ENCODE data around the gene EML6.

EML6 gene

DNA sequence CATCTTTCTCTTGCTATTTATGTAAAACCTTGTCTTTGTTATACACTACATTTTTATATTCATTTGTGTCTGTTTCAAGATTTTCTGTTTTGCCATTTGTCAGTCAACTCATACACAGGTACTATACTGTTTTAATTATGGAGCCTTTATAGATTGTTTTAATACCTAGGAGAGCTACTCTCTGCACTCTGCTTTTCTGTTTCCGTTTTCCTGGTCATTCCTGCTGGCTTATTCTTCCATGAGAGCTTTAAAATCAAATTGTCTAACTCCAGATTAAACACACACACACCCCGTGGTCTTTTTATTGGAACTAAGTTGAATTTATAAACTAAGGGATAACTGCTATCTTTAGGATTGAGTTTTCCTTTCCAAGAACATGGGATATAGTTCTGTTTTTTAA lies 165.6 kb downstream of the EML6 start:
- DNase-seq = no peak

- no peak for DNase-seq
Observed at GRCh38 chr2:54891909-54892308, 168.4 kb downstream of the EML6 start.

DNA sequence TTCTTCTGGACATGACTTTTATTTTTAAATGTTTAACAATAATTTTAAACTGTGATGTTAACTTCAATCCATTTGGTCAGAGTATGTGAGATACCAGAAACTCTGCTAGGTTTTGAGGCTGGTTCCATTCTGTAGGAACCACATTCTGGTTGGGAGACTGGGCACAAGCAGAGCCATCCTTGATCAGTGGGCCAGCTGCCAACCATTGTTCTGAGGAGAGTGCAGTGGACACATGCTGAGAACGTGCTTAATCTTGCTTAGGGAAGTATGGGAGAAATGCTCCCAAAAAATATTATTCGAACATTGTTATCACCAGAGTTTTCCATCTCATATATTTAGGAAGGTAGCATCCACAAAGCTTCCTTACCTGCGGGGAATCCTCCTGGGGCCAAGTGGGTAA lies 171.0 kb downstream of the EML6 start:
- DNase-seq = no peak

GRCh38 chr2:54895730-54896129 lies 172.3 kb downstream of the EML6 start:
- no peak for DNase-seq

GRCh38 chr2:54897420-54898310 lies 174.2 kb downstream of the EML6 start:
- no peak for DNase-seq

DNA sequence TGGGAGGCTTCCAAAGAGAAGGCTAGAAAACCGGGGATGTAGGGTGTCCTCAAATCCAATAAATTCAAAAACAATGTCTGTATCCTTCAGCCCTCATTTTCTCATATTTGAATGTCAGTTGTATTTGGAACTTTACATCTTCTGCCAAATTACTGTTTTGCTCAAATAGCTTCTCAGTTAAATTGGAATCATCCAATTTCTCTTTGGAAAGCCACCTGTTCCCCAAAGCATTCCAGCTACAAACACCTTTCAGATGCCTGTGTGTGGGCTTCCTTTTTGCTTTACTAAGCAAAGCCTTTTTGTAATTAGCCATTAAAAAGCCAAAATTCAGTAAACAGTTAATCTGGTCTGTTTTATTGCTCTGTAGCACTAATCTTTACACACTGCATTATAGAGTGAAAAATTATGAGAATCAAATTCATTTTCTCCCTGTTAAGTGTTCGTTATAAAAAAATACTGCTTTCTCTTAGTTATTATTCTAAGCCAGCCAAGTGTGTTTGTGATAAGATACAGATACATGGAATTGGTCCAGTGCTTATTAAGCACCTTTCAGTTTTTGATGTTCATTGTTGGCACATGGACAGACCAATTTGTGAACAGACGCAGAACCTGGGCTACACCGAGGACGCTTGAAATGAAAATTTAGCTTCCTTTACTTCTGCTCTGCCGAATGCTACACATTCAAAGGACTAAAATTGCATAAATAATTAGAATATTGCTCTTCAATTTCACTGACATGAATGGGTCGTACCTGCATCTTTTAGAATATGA lies 175.2 kb downstream of the EML6 start:
- DNase-seq = no peak

DNA sequence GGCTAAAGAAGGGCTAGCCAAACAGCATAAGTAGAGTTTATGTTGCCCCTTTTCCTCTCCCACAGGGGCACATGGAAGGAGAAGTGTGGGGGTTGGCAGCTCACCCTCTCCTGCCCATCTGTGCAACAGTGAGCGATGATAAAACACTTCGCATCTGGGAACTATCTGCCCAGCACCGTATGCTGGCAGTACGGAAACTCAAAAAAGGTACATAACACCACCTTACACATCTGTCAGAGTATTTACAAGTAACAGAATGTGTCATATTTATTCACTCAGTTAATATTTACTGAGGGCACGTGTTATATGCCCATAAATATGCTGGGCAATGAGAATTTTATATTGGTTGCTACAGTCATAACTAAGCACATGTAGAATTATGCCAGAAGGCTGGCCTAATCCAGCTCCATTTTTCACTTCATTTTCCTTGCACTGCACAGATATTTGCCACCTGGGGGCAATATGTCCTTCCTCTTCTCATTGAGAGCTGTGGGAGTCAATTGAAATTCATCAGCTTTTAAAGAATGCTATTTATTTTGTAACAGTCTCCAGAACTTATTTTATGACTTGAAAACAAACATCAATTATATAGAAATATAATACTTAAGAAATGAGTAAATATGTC lies 176.2 kb downstream of the EML6 start:
- DNase-seq = peak; percentile 15

DNA sequence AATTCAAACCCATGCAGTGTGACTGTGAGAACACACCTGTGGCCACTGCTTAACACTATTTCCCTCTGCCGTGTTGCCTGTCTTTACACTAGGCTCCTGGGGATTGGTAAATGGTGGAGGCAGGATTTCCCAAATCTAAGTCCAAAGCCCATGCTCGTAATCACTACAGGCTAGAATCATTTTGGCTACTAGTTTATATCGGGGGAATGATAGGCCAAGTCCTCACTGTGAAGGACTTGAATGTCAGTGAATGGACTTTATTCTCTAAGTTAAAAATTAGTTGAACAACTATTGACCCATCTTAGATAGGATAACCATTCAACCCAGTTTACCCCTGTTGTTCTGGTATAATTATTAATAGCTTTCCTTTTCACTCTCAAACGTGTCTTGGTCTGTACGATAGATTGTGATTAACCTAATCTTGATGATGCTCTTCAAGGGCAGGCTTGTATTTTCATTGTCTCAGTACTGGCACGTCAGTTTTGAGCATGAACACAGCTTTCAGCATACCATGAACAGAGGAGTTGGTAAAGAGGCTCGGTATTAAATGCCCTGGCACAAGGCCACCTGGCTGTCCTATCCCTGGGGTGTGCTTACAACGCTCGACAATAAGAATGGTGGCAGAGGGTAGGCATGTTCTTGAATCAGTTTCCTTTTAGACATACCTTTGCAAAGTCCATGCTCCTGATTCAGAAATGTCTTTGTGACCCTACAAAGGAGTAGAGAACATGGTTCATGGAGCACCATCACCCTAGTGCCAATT lies 177.9 kb downstream of the EML6 start:
- no peak for DNase-seq

DNA sequence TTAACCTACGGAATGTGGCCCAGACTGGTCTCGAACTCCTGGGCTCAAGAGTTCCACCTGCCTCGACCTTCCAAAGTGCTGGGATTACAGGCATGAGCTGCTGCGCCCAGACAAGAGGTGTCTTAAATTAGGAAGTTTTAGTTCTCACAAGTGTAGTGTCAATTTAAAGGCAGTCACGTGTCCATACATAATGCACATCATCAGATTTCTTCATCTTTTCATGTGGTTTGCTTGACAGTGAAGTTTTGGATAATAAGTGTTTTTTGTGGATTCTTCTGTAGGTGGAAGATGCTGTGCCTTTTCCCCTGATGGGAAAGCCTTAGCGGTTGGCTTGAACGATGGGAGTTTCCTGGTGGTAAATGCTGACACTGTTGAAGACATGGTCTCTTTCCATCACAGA lies 179.3 kb downstream of the EML6 start:
- no peak for DNase-seq

- no peak for DNase-seq
Observed at GRCh38 chr2:54903736-54904554, 180.5 kb downstream of the EML6 start.

- no peak for DNase-seq
Observed at GRCh38 chr2:54904836-54905235, 181.4 kb downstream of the EML6 start.

DNA sequence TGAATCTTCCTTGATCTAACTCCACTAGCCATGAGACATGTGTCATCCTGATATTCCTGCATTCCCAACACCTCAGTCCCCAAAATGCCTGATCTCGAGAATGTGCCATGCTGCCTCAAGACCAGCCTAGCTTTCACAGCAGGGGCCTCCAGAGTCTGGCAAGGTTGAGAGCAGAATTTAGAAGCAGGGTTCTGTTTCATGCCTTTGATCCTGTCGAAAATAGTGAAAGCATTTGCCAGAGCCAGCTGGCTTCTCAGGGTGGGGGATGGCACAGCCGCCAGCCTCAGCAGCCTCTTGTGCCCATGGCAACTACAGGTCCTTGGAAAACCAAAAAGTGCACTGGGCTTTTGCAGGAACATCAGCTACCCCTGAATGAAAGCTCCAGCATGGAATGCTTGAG lies 183.3 kb downstream of the EML6 start:
- DNase-seq = no peak

GRCh38 chr2:54907663-54908062 lies 184.2 kb downstream of the EML6 start:
- no peak for DNase-seq

DNA sequence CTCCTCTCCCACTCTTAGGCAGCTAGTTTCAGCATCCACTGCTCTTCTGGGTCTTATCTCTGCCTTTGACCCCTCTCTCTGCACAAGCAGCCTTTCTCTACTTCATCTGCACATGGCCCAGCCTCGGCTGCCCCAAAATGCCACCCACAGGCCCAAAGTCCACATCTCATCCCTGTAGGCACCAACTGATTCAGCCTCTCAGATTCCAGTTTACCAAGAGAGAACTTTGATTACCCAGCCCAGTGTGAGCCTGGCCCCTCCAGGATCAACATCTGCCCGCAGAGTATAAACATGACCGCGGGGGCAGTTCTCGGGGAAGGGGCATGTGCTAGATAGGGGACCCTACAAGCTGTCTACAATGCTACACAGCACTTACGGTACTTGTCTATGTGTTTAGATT lies 185.1 kb downstream of the EML6 start:
- no peak for DNase-seq

DNA sequence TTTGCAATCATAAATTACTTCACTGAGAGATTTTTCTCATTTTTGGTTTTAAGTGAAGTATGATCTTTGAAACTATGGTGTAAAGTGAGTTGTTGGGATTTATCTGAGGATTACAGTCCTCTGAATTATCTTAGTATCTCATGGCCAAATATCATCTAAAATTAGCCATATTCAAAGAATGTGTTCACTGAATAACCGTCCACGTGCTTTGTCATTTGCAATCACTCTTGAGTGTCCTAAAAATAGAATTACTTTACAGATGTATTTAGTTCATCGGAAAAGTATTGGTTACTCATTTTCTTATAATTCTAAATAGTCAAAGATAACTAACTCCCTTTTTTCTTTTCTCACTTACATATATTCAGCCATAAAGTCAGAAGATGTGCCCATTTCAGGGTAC lies 185.5 kb downstream of the EML6 start:
- DNase-seq = no peak

GRCh38 chr2:54912305-54912704 lies 188.8 kb downstream of the EML6 start:
- DNase-seq = no peak

DNA sequence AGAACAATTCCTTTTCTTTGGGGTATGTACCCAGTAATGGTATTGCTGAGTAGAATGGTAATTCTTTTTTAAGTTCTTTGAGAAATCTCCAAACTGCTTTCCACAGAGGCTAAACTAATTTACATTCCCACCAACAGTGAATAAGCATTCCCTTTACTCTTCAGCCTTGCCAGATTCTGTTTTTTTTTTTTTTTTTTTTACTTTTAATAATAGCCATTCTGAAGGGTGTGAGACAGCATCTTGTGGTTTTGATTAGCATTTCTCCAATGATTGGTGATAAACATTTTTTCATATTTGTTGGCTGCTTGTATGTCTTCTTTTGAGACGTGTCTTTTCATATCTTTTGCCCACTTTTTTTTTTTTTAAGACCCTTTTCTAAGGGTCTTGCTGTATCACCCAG lies 189.4 kb downstream of the EML6 start:
- no peak for DNase-seq

DNA sequence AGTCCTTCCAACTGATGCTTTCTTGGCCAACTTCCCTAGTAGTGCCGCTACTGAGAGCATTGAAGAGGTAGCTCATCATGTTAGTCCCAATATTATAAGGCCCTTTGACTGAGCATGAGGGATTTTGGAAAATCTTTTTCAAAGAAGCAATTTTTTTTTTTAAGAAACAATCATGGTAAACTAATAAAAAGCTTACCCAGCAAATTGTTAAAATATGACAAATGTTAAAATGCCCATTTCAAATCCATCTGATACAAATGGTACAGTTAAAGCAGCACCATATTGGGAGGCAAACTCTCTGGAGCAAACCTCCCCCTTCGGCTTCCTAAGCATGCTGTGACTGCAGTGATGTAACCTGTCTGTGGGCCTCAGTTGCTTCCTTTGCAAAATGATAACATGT lies 191.2 kb downstream of the EML6 start:
- no peak for DNase-seq

DNA sequence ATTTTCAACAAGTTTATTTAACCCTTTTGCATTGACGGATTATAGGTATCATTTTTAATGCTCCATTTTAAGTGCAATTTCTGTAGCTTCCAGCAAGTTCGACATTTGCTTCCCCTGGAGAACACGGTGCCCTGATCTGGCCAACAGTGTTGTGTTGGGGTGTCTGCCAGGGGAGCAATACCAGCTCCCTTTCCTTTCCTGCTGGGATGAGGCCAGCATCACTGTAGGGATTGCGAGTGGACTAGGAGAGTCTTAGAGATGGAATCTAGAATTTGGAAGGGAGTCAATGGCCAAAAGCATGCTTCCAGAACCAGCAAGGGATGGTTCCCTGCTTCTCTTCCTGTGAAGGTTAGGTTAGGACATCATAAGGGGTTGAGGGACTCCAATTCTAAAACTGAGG lies 191.6 kb downstream of the EML6 start:
- no peak for DNase-seq

DNA sequence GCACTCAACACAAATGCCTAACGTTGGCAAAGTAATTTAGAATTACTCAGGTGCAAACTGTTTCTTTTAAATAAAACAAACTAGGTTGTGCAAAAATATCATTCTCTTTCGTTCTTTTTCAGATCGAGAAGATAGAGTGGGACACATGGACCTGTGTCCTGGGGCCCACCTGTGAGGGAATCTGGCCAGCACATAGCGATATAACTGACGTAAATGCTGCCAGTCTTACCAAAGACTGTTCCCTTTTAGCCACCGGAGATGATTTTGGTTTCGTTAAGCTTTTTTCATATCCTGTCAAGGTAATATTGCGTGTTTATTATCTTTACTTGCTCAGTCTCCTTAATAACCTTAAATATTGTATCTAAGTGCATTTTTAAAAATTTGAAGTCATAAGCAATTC lies 193.2 kb downstream of the EML6 start:
- no peak for DNase-seq

DNA sequence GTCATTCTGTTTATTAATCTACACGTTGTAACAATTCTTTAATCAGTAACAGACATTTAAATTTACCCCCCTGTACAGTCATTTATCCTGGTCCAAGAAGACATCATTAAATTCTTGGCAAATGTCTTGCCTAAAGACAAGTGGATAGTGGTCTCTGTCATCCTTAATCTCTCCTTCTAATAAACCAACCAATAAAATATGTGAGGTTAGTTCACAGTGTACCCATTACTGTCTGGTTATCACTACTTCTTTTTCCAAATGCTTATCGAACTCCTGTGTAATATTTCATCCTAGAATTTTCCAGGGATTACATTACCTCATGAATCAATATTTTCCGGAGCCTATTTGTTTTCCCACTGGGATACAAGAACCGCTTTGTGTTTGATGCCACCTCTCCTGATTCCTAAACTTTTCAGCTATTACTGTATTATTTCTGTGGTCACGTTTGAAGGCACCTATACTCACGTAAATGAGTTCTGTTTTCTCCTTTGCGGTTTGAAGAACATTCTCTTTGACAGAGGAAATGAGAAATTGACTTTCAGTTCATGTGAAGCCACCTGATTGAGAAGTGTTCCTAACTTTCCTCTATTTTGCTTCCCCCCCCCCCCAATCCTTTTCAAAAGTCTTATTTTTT lies 195.3 kb downstream of the EML6 start:
- DNase-seq = no peak

- DNase-seq = no peak
Observed at GRCh38 chr2:54920660-54921059, 197.2 kb downstream of the EML6 start.

Measured in NCI-H510A treated with DMSO at 0.1 percent for 48 hours (cell line).